Erythroblast (primary cell): ENCODE measurements around the gene ARID1B.

ENCODE experiments used
- DNase-seq, 2 experiments: peaks; one replicate each; lab custom pipeline; 2025; lab: John Stamatoyannopoulos, UW
- GATA1 ChIP-seq: IDR thresholded peaks from 2 replicates; pipeline ENCODE4 v1.6.1; 2011; ENCODE audit warnings: low read depth, mild to moderate bottlenecking, control low read depth, low read length, moderate library complexity
- POLR2A ChIP-seq: IDR thresholded peaks from 2 replicates; pipeline ENCODE4 v1.6.1; 2011; ENCODE audit warnings: mild to moderate bottlenecking, low read length

ARID1B gene

GRCh38 chr6:157194110-157194509 lies 416.9 kb downstream of the ARID1B start:
- no peak for TF ChIP-seq GATA1
- TF ChIP-seq POLR2A = no peak
- no peak for DNase-seq

GRCh38 chr6:157194643-157195042 lies 417.5 kb downstream of the ARID1B start:
- DNase-seq = no peak
- TF ChIP-seq POLR2A (no peak), GATA1 (no peak)

- TF ChIP-seq GATA1 = no peak
- TF ChIP-seq POLR2A = no peak
- DNase-seq = no peak
These were observed 419.2 kb downstream of the ARID1B start for GRCh38 chr6:157196391-157196790.

GRCh38 chr6:157198425-157199279 lies 421.5 kb downstream of the ARID1B start:
- DNase-seq = peak; percentile 31 to 58
- TF ChIP-seq POLR2A (no peak), GATA1 (no peak)

GRCh38 chr6:157200117-157200516 lies 422.9 kb downstream of the ARID1B start:
- TF ChIP-seq POLR2A (no peak), GATA1 (no peak)
- no peak for DNase-seq

GRCh38 chr6:157200611-157201010 lies 423.4 kb downstream of the ARID1B start:
- no peak for TF ChIP-seq GATA1
- TF ChIP-seq POLR2A = no peak
- DNase-seq = no peak

- TF ChIP-seq POLR2A (no peak), GATA1 (no peak)
- no peak for DNase-seq
These were observed 423.9 kb downstream of the ARID1B start for GRCh38 chr6:157201083-157201482.

- DNase-seq = no peak
- TF ChIP-seq POLR2A = no peak
- TF ChIP-seq GATA1 = no peak
These were observed 426.1 kb downstream of the ARID1B start for GRCh38 chr6:157203312-157203744.

GRCh38 chr6:157203764-157204163 lies 426.6 kb downstream of the ARID1B start:
- TF ChIP-seq GATA1 (no peak), POLR2A (no peak)
- DNase-seq = no peak

- TF ChIP-seq POLR2A (no peak), GATA1 (no peak)
- DNase-seq = no peak
These were observed 428.5 kb downstream of the ARID1B start for GRCh38 chr6:157205473-157206358.

- no peak for DNase-seq
These were observed 429.2 kb downstream of the ARID1B start for GRCh38 chr6:157206359-157206815.

GRCh38 chr6:157207521-157208076 lies 430.4 kb downstream of the ARID1B start:
- peak in 1 of 2 experiments; percentile 15 for DNase-seq
- no peak for TF ChIP-seq POLR2A
- no peak for TF ChIP-seq GATA1

More at GRCh38 chr6:157206359-157206815, 429.2 kb downstream of the ARID1B start:
- TF ChIP-seq GATA1 (no peak), POLR2A (no peak)

- DNase-seq = no peak
- no peak for TF ChIP-seq GATA1
- no peak for TF ChIP-seq POLR2A
These were observed 432.8 kb downstream of the ARID1B start for GRCh38 chr6:157209865-157210530.

- DNase-seq = no peak
- no peak for TF ChIP-seq GATA1
- TF ChIP-seq POLR2A = no peak
These were observed 433.8 kb downstream of the ARID1B start for GRCh38 chr6:157210954-157211353.
